IMR-90 (cell line): ENCODE results near the gene TRAF3IP3. TPM values are rescaled to one million over a fixed set of nuclear protein-coding genes. Genes with fewer than 3 reads are reported as not detected.

ENCODE experiments used
- ATAC-seq: fragments of 200-7000 bp; cut with Tn5 transposase; 2 replicates; pipeline ENCODE4 v1.9.1; 2020; ENCODE audit warnings: low read depth, mild to moderate bottlenecking, moderate library complexity
- BruUV-seq: library from RNA; stranded (reverse); fragments of 400-500 nt; replicated peaks from 2 replicates; lab custom pipeline; 2021; lab: Mats Ljungman, UMichigan
- CTCF ChIA-PET: fragments of 300-600 bp; formaldehyde crosslinking; extraction: SDS; loops from one replicate; lab custom pipeline; 2021; ENCODE audit warnings: antibody characterized with exemption; lab: Yijun Ruan, JAX
- POLR2A ChIA-PET: fragments of 300-600 bp; sonication (Branson Sonifier 250); formaldehyde crosslinking; loops from one replicate; lab custom pipeline; 2022; ENCODE audit warnings: antibody characterized with exemption; ENCODE audit not compliant: unreplicated experiment; lab: Charles Lee
- DNase-seq: peaks from one replicate; pipeline ENCODE4 v3.0.0; 2013
- H2AFZ ChIP-seq: replicated peaks from 2 replicates; pipeline ENCODE3; 2013; ENCODE audit warnings: low read length, mild to moderate bottlenecking; ENCODE audit not compliant: poor library complexity
- H2AK5ac ChIP-seq: 2 replicates; pipeline ENCODE4 v1.6.1; 2013; ENCODE audit warnings: low read depth, low read length, inconsistent platforms
- H2AK9ac ChIP-seq: replicated peaks from 2 replicates; pipeline ENCODE3; 2013; ENCODE audit warnings: mild to moderate bottlenecking, low read depth, low read length, moderate library complexity; ENCODE audit not compliant: poor library complexity
- H2BK120ac ChIP-seq: 2 replicates; pipeline ENCODE4 v1.6.1; 2013; ENCODE audit warnings: low read depth, low read length, inconsistent platforms
- H2BK15ac ChIP-seq: 3 replicates; pipeline ENCODE4 v1.6.1; 2013; ENCODE audit warnings: low read depth, low read length, inconsistent platforms
- H2BK20ac ChIP-seq: 2 replicates; pipeline ENCODE4 v1.6.1; 2013; ENCODE audit warnings: low read depth, mild to moderate bottlenecking, inconsistent platforms, low read length, moderate library complexity
- H2BK5ac ChIP-seq: 2 replicates; pipeline ENCODE4 v1.6.1; 2013; ENCODE audit warnings: mild to moderate bottlenecking, low read depth, low read length, inconsistent platforms; ENCODE audit not compliant: poor library complexity, severe bottlenecking
- H3K14ac ChIP-seq: replicated peaks from 2 replicates; pipeline ENCODE4 v1.6.1; 2013; ENCODE audit warnings: low read depth, low read length, inconsistent platforms
- H3K18ac ChIP-seq: 2 replicates; pipeline ENCODE4 v1.6.1; 2013; ENCODE audit warnings: low read depth, low read length, control low read depth
- H3K23ac ChIP-seq: 2 replicates; pipeline ENCODE4 v1.6.1; 2013; ENCODE audit warnings: low read depth, low read length, inconsistent platforms
- H3K27ac ChIP-seq: 2 replicates; pipeline ENCODE4 v1.5.1; 2013; ENCODE audit warnings: mild to moderate bottlenecking, control low read depth, low read length; ENCODE audit not compliant: insufficient read depth
- H3K27me3 ChIP-seq: 2 replicates; pipeline ENCODE4 v1.6.1; 2013; ENCODE audit warnings: low read length; ENCODE audit not compliant: control insufficient read depth, insufficient read depth
- H3K36me3 ChIP-seq: 2 replicates; pipeline ENCODE4 v1.6.1; 2013; ENCODE audit warnings: low read length, mixed read lengths; ENCODE audit not compliant: control insufficient read depth, insufficient read depth
- H3K4ac ChIP-seq: 2 replicates; pipeline ENCODE4 v1.6.1; 2013; ENCODE audit warnings: low read depth, low read length, inconsistent platforms
- H3K4me1 ChIP-seq: 2 replicates; pipeline ENCODE4 v1.6.1; 2013; ENCODE audit warnings: low read length, mixed read lengths; ENCODE audit not compliant: control insufficient read depth, insufficient read depth
- H3K4me2 ChIP-seq: 2 replicates; pipeline ENCODE4 v1.6.1; 2013; ENCODE audit warnings: low read depth, mild to moderate bottlenecking, control low read depth, low read length, moderate library complexity
- H3K4me3 ChIP-seq: 2 replicates; pipeline ENCODE4 v1.5.1; 2013; ENCODE audit warnings: low read depth, mild to moderate bottlenecking, control low read depth, low read length, moderate library complexity; ENCODE audit not compliant: insufficient read depth
- H3K56ac ChIP-seq: 2 replicates; pipeline ENCODE4 v1.6.1; 2013; ENCODE audit warnings: low read length, inconsistent platforms; ENCODE audit not compliant: insufficient read depth; ENCODE audit errors: extremely low read depth
- H3K79me1 ChIP-seq, 2 experiments: 2 replicates each; pipeline ENCODE4 v1.6.1; 2013; ENCODE audit warnings: low read length in 2 of 2, inconsistent platforms in 1 of 2, low read depth in 1 of 2
- H3K9ac ChIP-seq: 2 replicates; pipeline ENCODE4 v1.6.1; 2013; ENCODE audit warnings: low read depth, low read length, control low read depth
- H3K9me1 ChIP-seq: 2 replicates; pipeline ENCODE4 v1.6.1; 2013; ENCODE audit warnings: low read length, inconsistent platforms; ENCODE audit not compliant: insufficient read depth
- H3K9me3 ChIP-seq: 2 replicates; pipeline ENCODE4 v1.6.1; 2013; ENCODE audit warnings: low read length; ENCODE audit not compliant: control insufficient read depth, insufficient read depth
- H4K20me1 ChIP-seq: 2 replicates; pipeline ENCODE4 v1.6.1; 2013; ENCODE audit warnings: low read length, inconsistent platforms; ENCODE audit not compliant: insufficient read depth
- H4K5ac ChIP-seq: 2 replicates; pipeline ENCODE4 v1.6.1; 2013; ENCODE audit warnings: mild to moderate bottlenecking, low read depth, low read length, control low read depth
- H4K8ac ChIP-seq, 2 experiments: 2 replicates each; pipeline ENCODE4 v1.6.1; 2013; ENCODE audit warnings: low read depth in 2 of 2, low read length in 2 of 2, control low read depth in 1 of 2, inconsistent platforms in 1 of 2
- H4K91ac ChIP-seq: 2 replicates; pipeline ENCODE4 v1.6.1; 2013; ENCODE audit warnings: low read depth, low read length, inconsistent platforms; ENCODE audit not compliant: insufficient read depth
- BHLHE40 ChIP-seq: fragments of 150-350 bp; IDR thresholded peaks from 2 replicates; pipeline ENCODE4 v1.6.1; 2016; ENCODE audit warnings: mild to moderate bottlenecking, low read depth, low read length
- CEBPB ChIP-seq: IDR thresholded peaks from 2 replicates; pipeline ENCODE4 v1.6.1; 2012; ENCODE audit warnings: low read depth, low read length, improper control_type of control experiment
- CTCF ChIP-seq: conservative IDR thresholded peaks from 2 replicates; pipeline ENCODE4 v1.5.1; 2012; ENCODE audit warnings: mild to moderate bottlenecking, low read depth, low read length, improper control_type of control experiment
- ELK1 ChIP-seq: fragments of 150-350 bp; IDR thresholded peaks from 2 replicates; pipeline ENCODE4 v1.6.1; 2016; ENCODE audit warnings: low read depth, mild to moderate bottlenecking, low read length, moderate library complexity, borderline replicate concordance
- MAZ ChIP-seq: IDR thresholded peaks from 2 replicates; pipeline ENCODE4 v1.6.1; 2012; ENCODE audit warnings: low read depth, mild to moderate bottlenecking, low read length, improper control_type of control experiment, moderate library complexity, borderline replicate concordance
- NFE2L2 ChIP-seq: fragments of 150-350 bp; IDR thresholded peaks from 2 replicates; pipeline ENCODE4 v1.6.1; 2016; ENCODE audit warnings: low read depth, mild to moderate bottlenecking, low read length
- POLR2A ChIP-seq: IDR thresholded peaks from 2 replicates; pipeline ENCODE4 v1.6.1; 2012; ENCODE audit warnings: mild to moderate bottlenecking, low read depth, low read length
- RCOR1 ChIP-seq: IDR thresholded peaks from 2 replicates; pipeline ENCODE4 v1.6.1; 2012; ENCODE audit warnings: mild to moderate bottlenecking, low read length, improper control_type of control experiment; ENCODE audit not compliant: insufficient replicate concordance
- RFX5 ChIP-seq: IDR thresholded peaks from 2 replicates; pipeline ENCODE4 v1.8.0; 2012; ENCODE audit warnings: low read depth, mild to moderate bottlenecking, low read length, moderate library complexity
- SMC3 ChIP-seq: fragments of 150-350 bp; IDR thresholded peaks from 2 replicates; pipeline ENCODE4 v1.6.1; 2016; ENCODE audit warnings: low read depth, mild to moderate bottlenecking, antibody characterized with exemption, low read length, moderate library complexity
- WGBS, 2 experiments: methylation state at CpG; one replicate each; pipeline versions ENCODE4 v1.1.5 to v1.1.7; 2013; ENCODE audit warnings: missing lambda C conversion rate in 2 of 2; ENCODE audit not compliant: insufficient read length in 1 of 2; ENCODE audit errors: extremely low coverage in 2 of 2; 5-methylcytosine and 5-hydroxymethylcytosine counted together
- dilution Hi-C: fragments of 300-500 bp; cut with HindIII; formaldehyde crosslinking; loops from one replicate; pipeline ENCODE4 v1.14.3; 2018; ENCODE audit warnings: low sequenced_read_pairs; ENCODE audit not compliant: unreplicated experiment
- in situ Hi-C: fragments of 300-500 bp; cut with MboI; formaldehyde crosslinking; loops from 3 replicates; pipeline ENCODE4 v1.14.3; 2019; ENCODE audit warnings: low sequenced_read_pairs, inconsistent platforms, mixed read lengths
- intact Hi-C: fragments of 100-400 bp; cut with micrococcal nuclease; formaldehyde crosslinking; loops from 2 replicates; pipeline ENCODE4 v1.10.0; 2022
- polyA plus RNA-seq, 3 experiments: library from polyadenylated mRNA; depleted of rRNA; stranded (reverse); fragments of >200 nt; gene quantifications; 2 replicates each; pipeline ENCODE4 v1.2.3, GENCODE V29; 2012; ENCODE audit warnings: low replicate concordance in 1 of 3
- total RNA-seq: library from RNA; depleted of rRNA; stranded (reverse); fragments of >200 nt; gene quantifications from 2 replicates; pipeline ENCODE4 v1.2.3, GENCODE V29; 2012

The TRAF3IP3 gene
- total and polyA plus RNA-seq, 2 of the 4 experiments (the other 2 are of a cell fraction): 0.12 to 0.18 TPM

GRCh38 chr1:209810783-209811182 is 54.9 kb downstream of the TRAF3IP3 start:
- no peak overlapping the region for H2AFZ ChIP-seq
- no peaks in the 10 kb centered on the region for H4K20me1 ChIP-seq
- no peak overlapping the region for H2AK9ac ChIP-seq
- CTCF ChIA-PET: interaction anchor here (0.6 to 1.4 kb wide), 2 partner anchors 13 to 73 kb away, joined by 4 to 8 read pairs; no protein-coding TSS in a partner anchor
- H4K8ac ChIP-seq: no peak overlapping the region
- intact Hi-C loops (no loop called here), dilution Hi-C loops (loop anchor here (25.0 kb wide), 1 partner anchor 177 kb away; no protein-coding TSS in a partner anchor), in situ Hi-C loops (no loop called here)
- H3K4me1 ChIP-seq: peaks cover 5% of the 10 kb centered on the region; the same call in 1 of the 2 replicates
- no peak overlapping the region for H2BK20ac ChIP-seq
- no peaks in the 10 kb centered on the region for H3K27me3 ChIP-seq
- H3K4me2 ChIP-seq: no peak overlapping the region
- H4K5ac ChIP-seq: no peak overlapping the region
- H3K23ac ChIP-seq: no peak overlapping the region
- H2BK5ac ChIP-seq: no peak overlapping the region
- POLR2A ChIA-PET: no interaction called here
- H3K4ac ChIP-seq: no peak overlapping the region
- BruUV-seq: no TSS peak
- H3K79me1 ChIP-seq: no peaks in the 10 kb centered on the region
- no peak overlapping the region for H4K91ac ChIP-seq
- no peak overlapping the region for H3K56ac ChIP-seq
- no peak overlapping the region for H3K18ac ChIP-seq
- 80% methylated on average over 1 of the region's 5 CpGs; no CpG with 5 or more reads in 1 of the 2 experiments for WGBS, 2 experiments
- TF ChIP-seq MAZ: no peak
- no peak for TF ChIP-seq ELK1
- TF ChIP-seq CTCF: no peak
- no peak for TF ChIP-seq SMC3
- no peak for TF ChIP-seq BHLHE40
- no peak for TF ChIP-seq CEBPB
- no peak for TF ChIP-seq POLR2A
- no peak for TF ChIP-seq RCOR1
- no peak for TF ChIP-seq NFE2L2
- no peak for TF ChIP-seq RFX5
- H3K9ac ChIP-seq: no peak overlapping the region
- H2BK15ac ChIP-seq: no peak overlapping the region
- no peak overlapping the region for H2AK5ac ChIP-seq
- H3K9me3 ChIP-seq: no peaks in the 10 kb centered on the region
- H3K14ac ChIP-seq: no peak overlapping the region
- no peak overlapping the region for H3K27ac ChIP-seq
- H2BK120ac ChIP-seq: no peak overlapping the region
- H3K36me3 ChIP-seq: no peaks in the 10 kb centered on the region
- H3K9me1 ChIP-seq: peaks cover 3% of the 10 kb centered on the region; the same call in 1 of the 2 replicates
- no peak overlapping the region for H3K4me3 ChIP-seq
- ATAC-seq (no peak), DNase-seq (no peak)
